Erythroblast (primary cell): ENCODE results near the gene TMUB1.

ENCODE experiments used
- GATA1 ChIP-seq: IDR thresholded peaks from 2 replicates; pipeline ENCODE4 v1.6.1; 2011; ENCODE audit warnings: low read depth, mild to moderate bottlenecking, control low read depth, low read length, moderate library complexity
- POLR2A ChIP-seq: IDR thresholded peaks from 2 replicates; pipeline ENCODE4 v1.6.1; 2011; ENCODE audit warnings: mild to moderate bottlenecking, low read length

- TF ChIP-seq POLR2A (no peak), GATA1 (no peak)
Observed at GRCh38 chr7:151132461-151133205, 49.3 kb upstream of the TMUB1 start.
